HT1080 (cell line): ENCODE results near the gene ATG13. TPM values are rescaled to one million over a fixed set of nuclear protein-coding genes. Genes with fewer than 3 reads are reported as not detected.

Experiments
- DNase-seq: peaks from one replicate; pipeline ENCODE4 v3.0.0-alpha.2; 2015; ENCODE audit warnings: low read depth
- total RNA-seq: library from RNA; depleted of rRNA; stranded (reverse); fragments of >200 nt; shearing (Covaris generic); gene quantifications from 2 replicates; pipeline ENCODE4 v1.2.3, GENCODE V29; 2014

ATG13 gene
- total RNA-seq, 1 experiment from 2014 or later, result 117 TPM

GRCh38 chr11:46604796-46605195 is 12.6 kb upstream of the ATG13 start:
- DNase-seq, result no peak

- no peak for DNase-seq
Measured at GRCh38 chr11:46607516-46607915, 9.8 kb upstream of the ATG13 start.

GRCh38 chr11:46609386-46609785 is 8.0 kb upstream of the ATG13 start:
- no peak for DNase-seq

GRCh38 chr11:46611526-46612304 is 5.6 kb upstream of the ATG13 start:
- peak; percentile 13 for DNase-seq

- DNase-seq, result no peak
Measured at GRCh38 chr11:46612326-46612725, 5.0 kb upstream of the ATG13 start.

- DNase-seq, result peak; percentile 9
Measured at GRCh38 chr11:46615756-46616155, 1.6 kb upstream of the ATG13 start.

- DNase-seq, result no peak
Measured at GRCh38 chr11:46616551-46617133, 711 bp upstream of the ATG13 start.

- no peak for DNase-seq
Measured at GRCh38 chr11:46617972-46618314, 590 bp downstream of the ATG13 start.

- no peak for DNase-seq
Measured at GRCh38 chr11:46618837-46619236, 1.5 kb downstream of the ATG13 start.

- no peak for DNase-seq
Measured at GRCh38 chr11:46625406-46625805, 8.1 kb downstream of the ATG13 start.

GRCh38 chr11:46628961-46629360 is 11.6 kb downstream of the ATG13 start:
- DNase-seq, result no peak

- no peak for DNase-seq
Measured at GRCh38 chr11:46630237-46630636, 12.9 kb downstream of the ATG13 start.

- no peak for DNase-seq
Measured at GRCh38 chr11:46631676-46632075, 14.3 kb downstream of the ATG13 start.

GRCh38 chr11:46632502-46632901 is 15.1 kb downstream of the ATG13 start:
- no peak for DNase-seq

- DNase-seq, result no peak
Measured at GRCh38 chr11:46633291-46634217, 16.2 kb downstream of the ATG13 start.

GRCh38 chr11:46635557-46636139 is 18.3 kb downstream of the ATG13 start:
- DNase-seq, result no peak

- no peak for DNase-seq
Measured at GRCh38 chr11:46637546-46637945, 20.2 kb downstream of the ATG13 start.

- no peak for DNase-seq
Measured at GRCh38 chr11:46639197-46639839, 22.0 kb downstream of the ATG13 start.

GRCh38 chr11:46640036-46640788 is 22.9 kb downstream of the ATG13 start:
- DNase-seq, result no peak

GRCh38 chr11:46641639-46642038 is 24.3 kb downstream of the ATG13 start:
- no peak for DNase-seq
